Endothelial cell of umbilical vein (primary cell): ENCODE measurements around the gene RAB7B.

Source experiments
- EZH2 ChIP-seq: IDR thresholded peaks from 2 replicates; pipeline ENCODE4 v1.6.1; 2012; ENCODE audit warnings: borderline replicate concordance, low read depth, mild to moderate bottlenecking, moderate library complexity, low read length, inconsistent platforms; ENCODE audit not compliant: severe bottlenecking
- GATA2 ChIP-seq: IDR thresholded peaks from 2 replicates; pipeline ENCODE4 v1.7.0; 2011; ENCODE audit warnings: low read depth, mild to moderate bottlenecking, moderate library complexity, mixed read lengths, low read length; ENCODE audit not compliant: insufficient read length, insufficient read depth
- JUN ChIP-seq: IDR thresholded peaks from 2 replicates; pipeline ENCODE4 v1.6.1; 2011; ENCODE audit warnings: borderline replicate concordance, low read depth; ENCODE audit not compliant: insufficient read length, insufficient read depth
- POLR2A ChIP-seq: IDR thresholded peaks from 2 replicates; pipeline ENCODE4 v1.6.1; 2012; ENCODE audit warnings: low read depth, mild to moderate bottlenecking, control low read depth, low read length
- POLR2AphosphoS5 ChIP-seq: IDR thresholded peaks from 2 replicates; pipeline ENCODE4 v1.6.1; 2012; ENCODE audit warnings: low read depth, mild to moderate bottlenecking, control low read depth, low read length, moderate library complexity; ENCODE audit not compliant: insufficient read depth
- TF ChIP-seq, protein P1 (sequence below), 2 donors: IDR thresholded peaks; 1 replicate in 1 of 2; 2 replicates in 1 of 2; pipeline ENCODE4 v1.5.1; 2011; ENCODE audit warnings: low read length in 2 of 2, mild to moderate bottlenecking in 2 of 2, moderate library complexity in 2 of 2, control low read depth in 1 of 2, inconsistent platforms in 1 of 2, low read depth in 1 of 2; ENCODE audit not compliant: insufficient read depth in 1 of 2; ENCODE audit errors: extremely low read depth in 1 of 2
- TF ChIP-seq, protein P2 (sequence below): IDR thresholded peaks from 2 replicates; pipeline ENCODE4 v1.6.1; 2011; ENCODE audit not compliant: insufficient read depth, insufficient read length

DNA sequence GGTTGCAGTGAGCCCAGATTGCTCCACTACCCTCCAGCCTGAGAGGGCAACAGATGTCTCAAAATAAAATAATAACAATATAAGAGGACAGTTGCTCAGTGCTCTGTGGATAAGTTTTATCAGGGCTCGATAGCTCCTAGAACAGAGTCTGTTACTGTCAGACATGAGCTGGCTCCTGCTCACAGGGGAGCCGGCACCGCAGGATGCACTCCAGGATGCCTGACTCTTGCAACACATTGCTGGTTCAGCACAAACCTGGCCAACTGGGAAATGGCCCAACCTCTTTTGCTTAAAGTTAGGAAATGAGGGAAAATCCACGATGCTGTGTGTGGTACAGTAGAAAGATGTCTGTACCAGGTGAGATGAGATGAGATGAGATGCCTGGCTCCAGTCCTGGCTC, 26.3 kb upstream of the RAB7B start:
- TF ChIP-seq, protein P1, sequence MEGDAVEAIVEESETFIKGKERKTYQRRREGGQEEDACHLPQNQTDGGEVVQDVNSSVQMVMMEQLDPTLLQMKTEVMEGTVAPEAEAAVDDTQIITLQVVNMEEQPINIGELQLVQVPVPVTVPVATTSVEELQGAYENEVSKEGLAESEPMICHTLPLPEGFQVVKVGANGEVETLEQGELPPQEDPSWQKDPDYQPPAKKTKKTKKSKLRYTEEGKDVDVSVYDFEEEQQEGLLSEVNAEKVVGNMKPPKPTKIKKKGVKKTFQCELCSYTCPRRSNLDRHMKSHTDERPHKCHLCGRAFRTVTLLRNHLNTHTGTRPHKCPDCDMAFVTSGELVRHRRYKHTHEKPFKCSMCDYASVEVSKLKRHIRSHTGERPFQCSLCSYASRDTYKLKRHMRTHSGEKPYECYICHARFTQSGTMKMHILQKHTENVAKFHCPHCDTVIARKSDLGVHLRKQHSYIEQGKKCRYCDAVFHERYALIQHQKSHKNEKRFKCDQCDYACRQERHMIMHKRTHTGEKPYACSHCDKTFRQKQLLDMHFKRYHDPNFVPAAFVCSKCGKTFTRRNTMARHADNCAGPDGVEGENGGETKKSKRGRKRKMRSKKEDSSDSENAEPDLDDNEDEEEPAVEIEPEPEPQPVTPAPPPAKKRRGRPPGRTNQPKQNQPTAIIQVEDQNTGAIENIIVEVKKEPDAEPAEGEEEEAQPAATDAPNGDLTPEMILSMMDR (IDR thresholded peaks at IDR 0.05; ENCODE audit: extremely low read depth in 1 of 2, insufficient read depth in 1 of 2, low read depth in 1 of 2, low read length in 2 of 2): no peak
- TF ChIP-seq POLR2AphosphoS5 (no peak), GATA2 (no peak), EZH2 (no peak), JUN (no peak), POLR2A (no peak)
- TF ChIP-seq, protein P2, sequence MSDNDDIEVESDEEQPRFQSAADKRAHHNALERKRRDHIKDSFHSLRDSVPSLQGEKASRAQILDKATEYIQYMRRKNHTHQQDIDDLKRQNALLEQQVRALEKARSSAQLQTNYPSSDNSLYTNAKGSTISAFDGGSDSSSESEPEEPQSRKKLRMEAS: no peak
